ENCODE measurements around the gene SYNJ2.

GRCh38 chr6:157944983-157945931 is 36.4 kb upstream of the SYNJ2 start:
- TF ChIP-seq EP300 (IDR thresholded peaks at IDR 0.05; ENCODE audit: borderline replicate concordance), result no peak
- no peak for TF ChIP-seq YY1 (IDR thresholded peaks at IDR 0.05; ENCODE audit: low read depth)
- TF ChIP-seq CREB1 (IDR thresholded peaks at IDR 0.05; ENCODE audit: low read depth), result no peak
- no peak for TF ChIP-seq REST (IDR thresholded peaks at IDR 0.05; ENCODE audit: low read depth)
- TF ChIP-seq CEBPB (IDR thresholded peaks at IDR 0.05), result no peak
- TF ChIP-seq EGR1 (IDR thresholded peaks at IDR 0.05), result no peak
- TF ChIP-seq TAF1 (IDR thresholded peaks at IDR 0.05; ENCODE audit: low read depth), result no peak
- TF ChIP-seq TEAD4 (IDR thresholded peaks at IDR 0.05), result no peak
- no peak for TF ChIP-seq RAD21 (IDR thresholded peaks at IDR 0.05; ENCODE audit: low read depth)
- TF ChIP-seq MAX (IDR thresholded peaks at IDR 0.05), result no peak
- TF ChIP-seq USF1 (IDR thresholded peaks at IDR 0.05), result no peak
- no peak for TF ChIP-seq TCF12 (IDR thresholded peaks at IDR 0.05; ENCODE audit: low read depth)

Measured in Ishikawa (cell line).